Mammary epithelial cell (primary cell): ENCODE measurements around the gene SHKBP1.

ENCODE experiments used
- EZH2 ChIP-seq: IDR thresholded peaks from 2 replicates; pipeline ENCODE4 v1.6.1; 2012; ENCODE audit warnings: low read length, inconsistent platforms, borderline replicate concordance
- TF ChIP-seq, protein P1 (sequence below), 2 donors: IDR thresholded peaks in 1 of 2; conservative IDR thresholded peaks in 1 of 2; 2 replicates each; pipeline ENCODE4 v1.5.1; 2011 to 2012; ENCODE audit warnings: inconsistent platforms in 2 of 2, low read length in 2 of 2, mild to moderate bottlenecking in 2 of 2, control low read depth in 1 of 2, low read depth in 1 of 2; ENCODE audit not compliant: insufficient read depth in 1 of 2; ENCODE audit errors: extremely low read depth in 1 of 2

DNA sequence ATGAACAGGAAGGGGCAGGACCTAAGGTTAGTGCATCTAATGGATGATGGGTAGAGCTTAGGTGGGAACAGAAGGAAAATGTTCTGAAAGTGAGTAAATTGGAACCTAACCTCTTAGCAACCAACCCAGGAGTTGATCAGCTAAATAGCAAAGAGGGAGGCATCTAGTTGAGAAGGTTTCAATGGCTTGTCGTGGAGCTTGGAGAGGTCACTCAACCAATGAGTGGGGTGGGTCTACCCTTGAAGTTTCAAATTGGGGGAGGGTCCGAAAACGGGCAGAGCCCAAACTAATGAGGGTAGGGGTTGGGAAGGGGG lies 5.7 kb upstream of the SHKBP1 start:
- no peak for TF ChIP-seq EZH2
- TF ChIP-seq, protein P1, sequence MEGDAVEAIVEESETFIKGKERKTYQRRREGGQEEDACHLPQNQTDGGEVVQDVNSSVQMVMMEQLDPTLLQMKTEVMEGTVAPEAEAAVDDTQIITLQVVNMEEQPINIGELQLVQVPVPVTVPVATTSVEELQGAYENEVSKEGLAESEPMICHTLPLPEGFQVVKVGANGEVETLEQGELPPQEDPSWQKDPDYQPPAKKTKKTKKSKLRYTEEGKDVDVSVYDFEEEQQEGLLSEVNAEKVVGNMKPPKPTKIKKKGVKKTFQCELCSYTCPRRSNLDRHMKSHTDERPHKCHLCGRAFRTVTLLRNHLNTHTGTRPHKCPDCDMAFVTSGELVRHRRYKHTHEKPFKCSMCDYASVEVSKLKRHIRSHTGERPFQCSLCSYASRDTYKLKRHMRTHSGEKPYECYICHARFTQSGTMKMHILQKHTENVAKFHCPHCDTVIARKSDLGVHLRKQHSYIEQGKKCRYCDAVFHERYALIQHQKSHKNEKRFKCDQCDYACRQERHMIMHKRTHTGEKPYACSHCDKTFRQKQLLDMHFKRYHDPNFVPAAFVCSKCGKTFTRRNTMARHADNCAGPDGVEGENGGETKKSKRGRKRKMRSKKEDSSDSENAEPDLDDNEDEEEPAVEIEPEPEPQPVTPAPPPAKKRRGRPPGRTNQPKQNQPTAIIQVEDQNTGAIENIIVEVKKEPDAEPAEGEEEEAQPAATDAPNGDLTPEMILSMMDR (conservative IDR thresholded peaks at IDR 0.05 in 1 of 2, IDR thresholded peaks at IDR 0.05 in 1 of 2; ENCODE audit: extremely low read depth in 1 of 2, insufficient read depth in 1 of 2, low read depth in 1 of 2, low read length in 2 of 2): no peak
